SK-N-SH (cell line): ENCODE measurements around the gene FSTL5. TPM values are rescaled to one million over a fixed set of nuclear protein-coding genes. Genes with fewer than 3 reads are reported as not detected.
A peak's percentile ranks its signal among the peaks of the same experiment; 100 is the strongest.

Source experiments
- CTCF ChIA-PET: fragments of 300-600, 350-600 bp; formaldehyde crosslinking; extraction: SDS; loops from one replicate; lab custom pipeline; 2021; lab: Yijun Ruan, JAX
- POLR2A ChIA-PET: fragments of 350-600 bp; sonication (Branson Sonifier 250); formaldehyde crosslinking; extraction: SDS; loops from one replicate; lab custom pipeline; 2020; ENCODE audit warnings: antibody characterized with exemption, inconsistent platforms; lab: Yijun Ruan, JAX
- DNase-seq: peaks from one replicate; pipeline ENCODE4 v3.0.0; 2012
- H2AFZ ChIP-seq: fragments of 200-600 bp; sonication (generic); 2 replicates; pipeline ENCODE4 v1.8.1; 2016; ENCODE audit warnings: antibody characterized with exemption, mild to moderate bottlenecking, low read depth
- H3F3A ChIP-seq: fragments of 200-600 bp; sonication (generic); replicated peaks from 2 replicates; pipeline ENCODE3; 2016; ENCODE audit warnings: antibody characterized with exemption, mild to moderate bottlenecking; ENCODE audit not compliant: insufficient read depth
- H3K27ac ChIP-seq, 2 experiments: fragments of 200-500 bp in 1 of 2; fragments of 200-600 bp in 1 of 2; sonication (Bioruptor generic) in 1 of 2; sonication (generic), shearing (Covaris generic) in 1 of 2; 2 replicates each; pipeline versions ENCODE4 v1.5.1 to v1.6.1; 2014 to 2016; ENCODE audit warnings: low read depth in 2 of 2, inconsistent platforms in 1 of 2, low read length in 1 of 2, mild to moderate bottlenecking in 1 of 2, mixed read lengths in 1 of 2
- H3K27me3 ChIP-seq: fragments of 200-600 bp; sonication (generic), shearing (Covaris generic); 2 replicates; pipeline ENCODE4 v1.6.1; 2016; ENCODE audit warnings: mixed run types; ENCODE audit not compliant: insufficient read depth
- H3K36me3 ChIP-seq, 2 experiments: fragments of 200-500 bp in 1 of 2; fragments of 200-600 bp in 1 of 2; sonication (Bioruptor generic) in 1 of 2; sonication (generic) in 1 of 2; replicated peaks in 1 of 2; 2 replicates each; pipeline versions ENCODE3 to v1.5.1; 2014 to 2016; ENCODE audit warnings: low read length in 1 of 2, mild to moderate bottlenecking in 1 of 2; ENCODE audit not compliant: insufficient read depth in 2 of 2, control insufficient read depth in 1 of 2
- H3K4me1 ChIP-seq, 2 experiments: fragments of 200-500 bp in 1 of 2; fragments of 200-600 bp in 1 of 2; sonication (Bioruptor generic) in 1 of 2; sonication (generic), shearing (Covaris generic) in 1 of 2; 2 replicates each; pipeline versions ENCODE4 v1.5.1 to v1.6.1; 2014 to 2016; ENCODE audit warnings: low read depth in 1 of 2, low read length in 1 of 2, mixed run types in 1 of 2; ENCODE audit not compliant: insufficient read depth in 2 of 2, control insufficient read depth in 1 of 2
- H3K4me2 ChIP-seq: fragments of 200-600 bp; sonication (generic), shearing (Covaris generic); 2 replicates; pipeline ENCODE4 v1.6.1; 2017; ENCODE audit warnings: mixed run types
- H3K4me3 ChIP-seq, 2 experiments: fragments of 200-500 bp in 1 of 2; fragments of 200-600 bp in 1 of 2; sonication (Bioruptor generic) in 1 of 2; sonication (generic), shearing (Covaris generic) in 1 of 2; 2 replicates each; pipeline versions ENCODE4 v1.5.1 to v1.8.1; 2014 to 2016; ENCODE audit warnings: low read depth in 2 of 2, inconsistent platforms in 1 of 2, low read length in 1 of 2, mild to moderate bottlenecking in 1 of 2, mixed read lengths in 1 of 2, moderate library complexity in 1 of 2
- H3K79me2 ChIP-seq: fragments of 200-600 bp; sonication (generic); 2 replicates; pipeline ENCODE4 v1.8.1; 2017; ENCODE audit warnings: mild to moderate bottlenecking; ENCODE audit not compliant: insufficient read depth
- H3K9ac ChIP-seq: fragments of 200-600 bp; sonication (generic); 2 replicates; pipeline ENCODE4 v1.6.1; 2017; ENCODE audit warnings: mixed run types
- H3K9me2 ChIP-seq: fragments of 200-600 bp; sonication (generic); 2 replicates; pipeline ENCODE4 v1.6.1; 2017; ENCODE audit warnings: mixed run types
- H3K9me3 ChIP-seq: fragments of 200-600 bp; sonication (generic); 2 replicates; pipeline ENCODE4 v1.6.1; 2017; ENCODE audit warnings: mixed run types, mild to moderate bottlenecking, moderate library complexity
- H4K20me1 ChIP-seq: fragments of 200-600 bp; sonication (generic); 2 replicates; pipeline ENCODE4 v1.6.1; 2017; ENCODE audit warnings: mild to moderate bottlenecking, mixed run types; ENCODE audit not compliant: insufficient read depth
- CHD2 ChIP-seq: fragments of 150-350 bp; IDR thresholded peaks from 2 replicates; pipeline ENCODE4 v1.6.1; 2018; ENCODE audit warnings: low read length; ENCODE audit not compliant: partially characterized antibody
- CTCF ChIP-seq: fragments of 200-600 bp; sonication (generic); IDR thresholded peaks from 2 replicates; pipeline ENCODE4 v1.6.1; 2017; ENCODE audit warnings: antibody characterized with exemption, mild to moderate bottlenecking, moderate library complexity
- FOSL2 ChIP-seq: IDR thresholded peaks from 2 replicates; pipeline ENCODE4 v1.4.0; 2012; ENCODE audit warnings: low read depth, mild to moderate bottlenecking, moderate library complexity, borderline replicate concordance
- FOXM1 ChIP-seq: IDR thresholded peaks from 2 replicates; pipeline ENCODE4 v1.4.0; 2012; ENCODE audit warnings: low read depth, mild to moderate bottlenecking
- IRF3 ChIP-seq: fragments of 150-350 bp; IDR thresholded peaks from 2 replicates; pipeline ENCODE4 v1.6.1; 2016; ENCODE audit warnings: mild to moderate bottlenecking, low read depth, low read length
- JUND ChIP-seq: IDR thresholded peaks from 2 replicates; pipeline ENCODE4 v1.4.0; 2012
- MEF2A ChIP-seq: IDR thresholded peaks from 2 replicates; pipeline ENCODE4 v1.4.0; 2012; ENCODE audit warnings: low read depth, borderline replicate concordance
- MXI1 ChIP-seq: IDR thresholded peaks from 2 replicates; pipeline ENCODE4 v1.6.1; 2012; ENCODE audit warnings: mild to moderate bottlenecking, low read depth, low read length, improper control_type of control experiment
- NFIC ChIP-seq: IDR thresholded peaks from 2 replicates; pipeline ENCODE4 v1.4.0; 2012; ENCODE audit warnings: borderline replicate concordance
- NRF1 ChIP-seq: IDR thresholded peaks from 2 replicates; pipeline ENCODE4 v1.6.1; 2012; ENCODE audit warnings: low read depth, mild to moderate bottlenecking, low read length
- RAD21 ChIP-seq: IDR thresholded peaks from 2 replicates; pipeline ENCODE4 v1.6.1; 2012; ENCODE audit warnings: mild to moderate bottlenecking, low read length
- RCOR1 ChIP-seq: fragments of 150-350 bp; IDR thresholded peaks from 2 replicates; pipeline ENCODE4 v1.6.1; 2017; ENCODE audit warnings: antibody characterized with exemption, low read length
- RXRA ChIP-seq: IDR thresholded peaks from 2 replicates; pipeline ENCODE4 v1.4.0; 2012; ENCODE audit warnings: low read depth, mild to moderate bottlenecking, borderline replicate concordance
- SIN3A ChIP-seq: IDR thresholded peaks from 2 replicates; pipeline ENCODE4 v1.6.1; 2012; ENCODE audit warnings: low read depth, mild to moderate bottlenecking, low read length, moderate library complexity, borderline replicate concordance
- SMC3 ChIP-seq: IDR thresholded peaks from 2 replicates; pipeline ENCODE4 v1.6.1; 2012; ENCODE audit warnings: low read depth, low read length, improper control_type of control experiment
- TCF12 ChIP-seq: IDR thresholded peaks from 2 replicates; pipeline ENCODE4 v1.4.0; 2012
- TEAD4 ChIP-seq: IDR thresholded peaks from 2 replicates; pipeline ENCODE4 v1.4.0; 2012; ENCODE audit warnings: mild to moderate bottlenecking, borderline replicate concordance; ENCODE audit not compliant: insufficient read depth
- YY1 ChIP-seq: IDR thresholded peaks from 2 replicates; pipeline ENCODE4 v1.4.0; 2012; ENCODE audit warnings: low read depth, mild to moderate bottlenecking
- polyA plus RNA-seq, 3 experiments: library from polyadenylated mRNA; depleted of rRNA; stranded (reverse); fragments of >200 nt; gene quantifications; 2 replicates each; pipeline ENCODE4 v1.2.3, GENCODE V29; 2012
- TF ChIP-seq, protein P1 (sequence below): IDR thresholded peaks from 2 replicates; pipeline ENCODE4 v1.6.1; 2012; ENCODE audit warnings: mild to moderate bottlenecking, low read depth, low read length, moderate library complexity
- TF ChIP-seq, protein P2 (sequence below): IDR thresholded peaks from 2 replicates; pipeline ENCODE4 v1.4.0; 2012; ENCODE audit warnings: low read depth, borderline replicate concordance

Gene FSTL5
- polyA plus RNA-seq, 1 of the 3 experiments (the other 2 are of a cell fraction) = 0.07 TPM

DNA sequence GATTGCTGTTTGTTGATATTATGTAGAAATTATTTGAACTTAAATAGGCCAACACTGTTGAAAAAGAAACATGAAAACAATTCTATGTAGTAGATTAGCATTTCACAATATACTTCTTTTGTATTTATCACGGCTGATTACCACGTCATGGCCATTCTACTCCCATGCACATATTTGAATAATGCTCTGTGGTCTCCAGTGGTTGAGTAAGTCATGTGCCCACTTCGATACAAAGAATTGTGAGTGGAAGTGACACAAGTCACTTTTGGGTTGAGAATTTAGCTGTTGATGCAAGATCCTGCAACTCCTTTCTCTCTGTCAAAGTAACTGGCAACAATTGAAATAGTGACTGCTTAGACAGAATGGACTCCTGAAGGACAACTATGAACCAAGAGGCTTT lies 6.7 kb upstream of the FSTL5 start (continued):
- TF ChIP-seq, protein P1, sequence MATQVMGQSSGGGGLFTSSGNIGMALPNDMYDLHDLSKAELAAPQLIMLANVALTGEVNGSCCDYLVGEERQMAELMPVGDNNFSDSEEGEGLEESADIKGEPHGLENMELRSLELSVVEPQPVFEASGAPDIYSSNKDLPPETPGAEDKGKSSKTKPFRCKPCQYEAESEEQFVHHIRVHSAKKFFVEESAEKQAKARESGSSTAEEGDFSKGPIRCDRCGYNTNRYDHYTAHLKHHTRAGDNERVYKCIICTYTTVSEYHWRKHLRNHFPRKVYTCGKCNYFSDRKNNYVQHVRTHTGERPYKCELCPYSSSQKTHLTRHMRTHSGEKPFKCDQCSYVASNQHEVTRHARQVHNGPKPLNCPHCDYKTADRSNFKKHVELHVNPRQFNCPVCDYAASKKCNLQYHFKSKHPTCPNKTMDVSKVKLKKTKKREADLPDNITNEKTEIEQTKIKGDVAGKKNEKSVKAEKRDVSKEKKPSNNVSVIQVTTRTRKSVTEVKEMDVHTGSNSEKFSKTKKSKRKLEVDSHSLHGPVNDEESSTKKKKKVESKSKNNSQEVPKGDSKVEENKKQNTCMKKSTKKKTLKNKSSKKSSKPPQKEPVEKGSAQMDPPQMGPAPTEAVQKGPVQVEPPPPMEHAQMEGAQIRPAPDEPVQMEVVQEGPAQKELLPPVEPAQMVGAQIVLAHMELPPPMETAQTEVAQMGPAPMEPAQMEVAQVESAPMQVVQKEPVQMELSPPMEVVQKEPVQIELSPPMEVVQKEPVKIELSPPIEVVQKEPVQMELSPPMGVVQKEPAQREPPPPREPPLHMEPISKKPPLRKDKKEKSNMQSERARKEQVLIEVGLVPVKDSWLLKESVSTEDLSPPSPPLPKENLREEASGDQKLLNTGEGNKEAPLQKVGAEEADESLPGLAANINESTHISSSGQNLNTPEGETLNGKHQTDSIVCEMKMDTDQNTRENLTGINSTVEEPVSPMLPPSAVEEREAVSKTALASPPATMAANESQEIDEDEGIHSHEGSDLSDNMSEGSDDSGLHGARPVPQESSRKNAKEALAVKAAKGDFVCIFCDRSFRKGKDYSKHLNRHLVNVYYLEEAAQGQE = no peak
- TF ChIP-seq NRF1 (no peak), JUND (no peak), CHD2 (no peak), RXRA (no peak), FOXM1 (no peak)

- Histone ChIP-seq H3K9ac (no peak overlapping the region), H3K27ac (no peak overlapping the region), H3F3A (peaks cover 2% of the 10 kb centered on the region), H3K79me2 (no peaks in the 10 kb centered on the region), H3K27me3 (peaks cover 8% of the 10 kb centered on the region), H2AFZ (no peak overlapping the region), H4K20me1 (no peaks in the 10 kb centered on the region), H3K9me3 (no peaks in the 10 kb centered on the region), H3K4me2 (peak overlapping the region; percentile 87), H3K4me3 (peak overlapping the region; percentile 68 to 69; a peak in 3 of 4 replicates), H3K9me2 (no peaks in the 10 kb centered on the region), H3K36me3 (no peaks in the 10 kb centered on the region), H3K4me1 (peaks cover 0 to 6% of the 10 kb centered on the region in 2 experiments; a peak in 2 of 4 replicates)
- ChIA-PET CTCF (interaction anchor here (1.4 to 2.1 kb wide), 2 partner anchors 584 to 601 kb away, joined by 4 to 6 read pairs; no protein-coding TSS in a partner anchor), POLR2A (no interaction called here)
- DNase-seq = no peak
- TF ChIP-seq SMC3 (no peak), MEF2A (no peak), NFIC (no peak), IRF3 (no peak), CTCF (no peak), TEAD4 (no peak), MXI1 (no peak), TCF12 (no peak), RCOR1 (no peak), YY1 (no peak), JUND (no peak), FOSL2 (no peak), RAD21 (no peak), FOXM1 (no peak), SIN3A (no peak)
- TF ChIP-seq, protein P1 = no peak
- TF ChIP-seq, protein P2, sequence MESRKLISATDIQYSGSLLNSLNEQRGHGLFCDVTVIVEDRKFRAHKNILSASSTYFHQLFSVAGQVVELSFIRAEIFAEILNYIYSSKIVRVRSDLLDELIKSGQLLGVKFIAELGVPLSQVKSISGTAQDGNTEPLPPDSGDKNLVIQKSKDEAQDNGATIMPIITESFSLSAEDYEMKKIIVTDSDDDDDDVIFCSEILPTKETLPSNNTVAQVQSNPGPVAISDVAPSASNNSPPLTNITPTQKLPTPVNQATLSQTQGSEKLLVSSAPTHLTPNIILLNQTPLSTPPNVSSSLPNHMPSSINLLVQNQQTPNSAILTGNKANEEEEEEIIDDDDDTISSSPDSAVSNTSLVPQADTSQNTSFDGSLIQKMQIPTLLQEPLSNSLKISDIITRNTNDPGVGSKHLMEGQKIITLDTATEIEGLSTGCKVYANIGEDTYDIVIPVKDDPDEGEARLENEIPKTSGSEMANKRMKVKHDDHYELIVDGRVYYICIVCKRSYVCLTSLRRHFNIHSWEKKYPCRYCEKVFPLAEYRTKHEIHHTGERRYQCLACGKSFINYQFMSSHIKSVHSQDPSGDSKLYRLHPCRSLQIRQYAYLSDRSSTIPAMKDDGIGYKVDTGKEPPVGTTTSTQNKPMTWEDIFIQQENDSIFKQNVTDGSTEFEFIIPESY = no peak
These were observed 1.2 kb upstream of the FSTL5 start for GRCh38 chr4:162164906-162165510.
